OCI-LY3 (cell line): ENCODE results near the gene CCDC194.
A peak's percentile ranks its signal among the peaks of the same experiment; 100 is the strongest.

Experiments
- H2AFZ ChIP-seq: fragments of 200-600, 300-600 bp; shearing (Covaris generic); 2 replicates; pipeline ENCODE4 v1.6.0; 2014; ENCODE audit warnings: antibody characterized with exemption, low read depth, low read length
- H3K27ac ChIP-seq: fragments of 200-600, 300-600 bp; sonication (generic); 2 replicates; pipeline ENCODE4 v1.5.1; 2014; ENCODE audit warnings: mild to moderate bottlenecking, low read length, moderate library complexity, mixed read lengths
- H3K27me3 ChIP-seq: fragments of 200-600, 300-600 bp; sonication (generic); 2 replicates; pipeline ENCODE4 v1.6.1; 2014; ENCODE audit warnings: low read depth, low read length, mixed read lengths
- H3K36me3 ChIP-seq: fragments of 200-600, 300-600 bp; sonication (generic); replicated peaks from 2 replicates; pipeline ENCODE3; 2014; ENCODE audit warnings: low read depth, low read length, mixed read lengths
- H3K4me1 ChIP-seq: fragments of 300-600, 200-600 bp; sonication (generic); 2 replicates; pipeline ENCODE4 v1.6.1; 2014; ENCODE audit warnings: low read length, mixed read lengths
- H3K4me2 ChIP-seq: fragments of 200-600, 300-600 bp; sonication (generic); 2 replicates; pipeline ENCODE4 v1.6.1; 2014; ENCODE audit warnings: low read length, mixed read lengths
- H3K4me3 ChIP-seq: fragments of 300-600, 200-600 bp; sonication (generic); 2 replicates; pipeline ENCODE4 v1.5.1; 2014; ENCODE audit warnings: antibody characterized with exemption, mild to moderate bottlenecking, low read length, moderate library complexity
- H3K79me2 ChIP-seq: fragments of 300-600, 200-600 bp; shearing (Covaris generic); 2 replicates; pipeline ENCODE4 v1.6.1; 2014; ENCODE audit warnings: mild to moderate bottlenecking, low read length, mixed read lengths
- H3K9ac ChIP-seq: fragments of 300-600, 200-600 bp; shearing (Covaris generic); 2 replicates; pipeline ENCODE4 v1.6.0; 2014; ENCODE audit warnings: mild to moderate bottlenecking, low read length, moderate library complexity
- H3K9me3 ChIP-seq: fragments of 200-600, 300-600 bp; shearing (Covaris generic); 2 replicates; pipeline ENCODE4 v1.6.1; 2014; ENCODE audit warnings: low read length, mixed read lengths; ENCODE audit not compliant: insufficient read depth
- H4K20me1 ChIP-seq: fragments of 200-600, 300-600 bp; sonication (generic); 2 replicates; pipeline ENCODE4 v1.6.1; 2016; ENCODE audit warnings: low read length, mixed read lengths; ENCODE audit not compliant: insufficient read depth
- EZH2phosphoT487 ChIP-seq: fragments of 200-600 bp; shearing (Covaris generic); IDR thresholded peaks from 2 replicates; pipeline ENCODE4 v1.6.1; 2018; ENCODE audit warnings: antibody characterized with exemption, mixed run types, low read depth
- TF ChIP-seq, protein P1 (sequence below): fragments of 200-600, 300-600 bp; sonication (generic); IDR thresholded peaks from 2 replicates; pipeline ENCODE4 v1.5.1; 2014; ENCODE audit warnings: antibody characterized with exemption, low read length, low read depth

The CCDC194 gene

DNA sequence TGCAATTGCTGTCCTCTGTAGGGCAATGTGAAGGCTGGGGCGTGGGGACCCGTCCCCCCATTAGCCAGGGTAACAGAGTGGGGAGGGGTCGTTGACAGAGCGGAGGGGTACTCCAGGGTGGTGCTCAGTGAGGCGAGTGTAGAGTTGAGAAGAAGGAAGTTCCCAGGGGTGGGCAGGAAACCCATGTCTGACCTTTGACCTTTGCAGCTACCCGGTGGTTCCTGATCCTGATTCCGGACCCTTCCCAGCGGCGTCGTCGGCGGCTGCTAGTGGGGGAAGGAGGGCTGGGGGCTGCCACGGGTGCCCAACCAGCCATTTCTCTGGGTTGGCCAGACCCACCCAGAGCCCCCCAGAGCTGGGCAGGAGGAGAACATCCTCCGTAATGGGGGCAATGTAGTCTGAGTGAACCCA is 14.8 kb downstream of the CCDC194 start:
- no peaks in the 10 kb centered on the region for H3K36me3 ChIP-seq
- H3K4me3 ChIP-seq, result no peak overlapping the region
- H3K9ac ChIP-seq, result no peak overlapping the region
- H3K27me3 ChIP-seq, result peaks cover 6% of the 10 kb centered on the region; the same call in 1 of the 2 replicates
- no peak for TF ChIP-seq EZH2phosphoT487
- TF ChIP-seq, protein P1, sequence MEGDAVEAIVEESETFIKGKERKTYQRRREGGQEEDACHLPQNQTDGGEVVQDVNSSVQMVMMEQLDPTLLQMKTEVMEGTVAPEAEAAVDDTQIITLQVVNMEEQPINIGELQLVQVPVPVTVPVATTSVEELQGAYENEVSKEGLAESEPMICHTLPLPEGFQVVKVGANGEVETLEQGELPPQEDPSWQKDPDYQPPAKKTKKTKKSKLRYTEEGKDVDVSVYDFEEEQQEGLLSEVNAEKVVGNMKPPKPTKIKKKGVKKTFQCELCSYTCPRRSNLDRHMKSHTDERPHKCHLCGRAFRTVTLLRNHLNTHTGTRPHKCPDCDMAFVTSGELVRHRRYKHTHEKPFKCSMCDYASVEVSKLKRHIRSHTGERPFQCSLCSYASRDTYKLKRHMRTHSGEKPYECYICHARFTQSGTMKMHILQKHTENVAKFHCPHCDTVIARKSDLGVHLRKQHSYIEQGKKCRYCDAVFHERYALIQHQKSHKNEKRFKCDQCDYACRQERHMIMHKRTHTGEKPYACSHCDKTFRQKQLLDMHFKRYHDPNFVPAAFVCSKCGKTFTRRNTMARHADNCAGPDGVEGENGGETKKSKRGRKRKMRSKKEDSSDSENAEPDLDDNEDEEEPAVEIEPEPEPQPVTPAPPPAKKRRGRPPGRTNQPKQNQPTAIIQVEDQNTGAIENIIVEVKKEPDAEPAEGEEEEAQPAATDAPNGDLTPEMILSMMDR, result no peak
- H3K4me1 ChIP-seq, result peaks cover 12% of the 10 kb centered on the region
- no peak overlapping the region for H3K4me2 ChIP-seq
- no peak overlapping the region for H3K27ac ChIP-seq
- H3K9me3 ChIP-seq, result 0 out of 2 replicates have a peak, but pooled peaks cover 3% of the 10 kb centered on the region
- no peaks in the 10 kb centered on the region for H3K79me2 ChIP-seq
- H2AFZ ChIP-seq, result no peak overlapping the region
- H4K20me1 ChIP-seq, result no peaks in the 10 kb centered on the region

DNA sequence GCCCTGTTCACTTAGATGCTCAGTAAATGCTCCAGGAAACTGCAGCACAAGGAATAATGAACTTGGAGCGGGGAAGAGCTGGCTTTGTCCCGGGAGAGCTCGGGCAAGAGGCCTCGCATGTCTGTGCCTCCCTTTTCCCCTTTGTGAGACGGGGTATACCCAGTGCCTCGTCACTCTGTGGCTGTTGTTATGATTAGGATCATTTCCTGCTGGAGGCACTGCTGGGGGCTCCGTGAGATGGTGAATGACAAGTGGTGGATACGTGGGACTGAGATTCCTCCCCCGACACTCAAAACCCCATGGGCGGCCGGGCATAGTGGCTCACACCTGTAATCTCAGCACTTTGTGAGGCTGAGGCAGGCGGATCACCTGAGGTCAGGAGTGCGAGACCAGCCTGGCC is 15.7 kb downstream of the CCDC194 start:
- H3K9ac ChIP-seq, result no peak overlapping the region
- H3K27ac ChIP-seq, result no peak overlapping the region
- H3K4me2 ChIP-seq, result no peak overlapping the region
- H3K9me3 ChIP-seq, result 0 out of 2 replicates have a peak, but pooled peaks cover 3% of the 10 kb centered on the region
- peaks cover 9% of the 10 kb centered on the region for H3K4me1 ChIP-seq
- no peaks in the 10 kb centered on the region for H3K79me2 ChIP-seq
- TF ChIP-seq, protein P1, result no peak
- no peak for TF ChIP-seq EZH2phosphoT487
- H3K27me3 ChIP-seq, result peaks cover 6% of the 10 kb centered on the region; the same call in 1 of the 2 replicates
- H4K20me1 ChIP-seq, result no peaks in the 10 kb centered on the region
- no peak overlapping the region for H3K4me3 ChIP-seq
- H3K36me3 ChIP-seq, result no peaks in the 10 kb centered on the region
- no peak overlapping the region for H2AFZ ChIP-seq

DNA sequence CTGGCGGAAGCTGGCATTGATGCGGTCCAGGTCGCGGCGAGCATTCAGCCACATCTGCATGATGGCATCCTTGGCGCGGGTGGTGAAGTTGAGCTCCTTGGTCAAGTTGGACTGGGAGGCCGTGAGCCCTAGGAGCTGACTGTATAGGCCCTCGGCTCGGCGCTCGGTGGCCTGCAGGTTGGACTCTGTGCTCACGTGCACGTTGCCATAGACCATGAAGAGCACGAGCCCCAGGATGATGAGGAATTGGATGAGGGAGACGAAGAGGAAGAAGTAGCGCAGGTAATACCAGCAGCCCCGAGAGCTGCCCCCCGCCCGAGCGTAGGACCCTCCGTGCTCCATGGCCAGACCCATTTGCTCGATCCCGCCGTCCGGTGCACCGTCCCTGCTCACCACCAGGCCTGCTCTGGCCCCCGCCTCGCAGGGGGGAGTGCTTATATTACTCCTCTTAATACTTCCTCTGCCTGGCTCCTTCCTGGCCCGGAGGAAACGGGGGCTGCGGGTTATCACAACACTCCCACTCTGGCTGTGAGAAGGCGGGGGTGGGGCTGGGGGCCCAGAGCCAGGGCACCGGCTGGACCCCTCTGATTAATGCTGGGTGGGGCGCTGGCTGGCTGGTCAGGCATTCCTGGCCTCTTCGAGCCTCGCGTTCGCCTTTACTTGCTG is 16.9 kb downstream of the CCDC194 start, which contains the start of gene PLVAP:
Gene PLVAP, minus strand, starts transcription at position 408 of the 666 bp plus-strand sequence. Its CDS starts 54 bp downstream, at position 354.
- Histone ChIP-seq H3K4me1 (no peaks in the 10 kb centered on the region), H4K20me1 (no peaks in the 10 kb centered on the region), H3K27ac (no peak within 1 kb of the TSS), H3K36me3 (no peaks in the 10 kb centered on the region), H3K9ac (no peak within 1 kb of the TSS), H3K79me2 (no peaks in the 10 kb centered on the region), H3K4me2 (no peak within 1 kb of the TSS), H2AFZ (no peak within 1 kb of the TSS), H3K9me3 (0 out of 2 replicates have a peak, but pooled peaks cover 3% of the 10 kb centered on the region), H3K4me3 (no peak within 1 kb of the TSS), H3K27me3 (peaks cover 6% of the 10 kb centered on the region; the same call in 1 of the 2 replicates)
- TF ChIP-seq, protein P1, result no peak
- TF ChIP-seq EZH2phosphoT487, result no peak

DNA sequence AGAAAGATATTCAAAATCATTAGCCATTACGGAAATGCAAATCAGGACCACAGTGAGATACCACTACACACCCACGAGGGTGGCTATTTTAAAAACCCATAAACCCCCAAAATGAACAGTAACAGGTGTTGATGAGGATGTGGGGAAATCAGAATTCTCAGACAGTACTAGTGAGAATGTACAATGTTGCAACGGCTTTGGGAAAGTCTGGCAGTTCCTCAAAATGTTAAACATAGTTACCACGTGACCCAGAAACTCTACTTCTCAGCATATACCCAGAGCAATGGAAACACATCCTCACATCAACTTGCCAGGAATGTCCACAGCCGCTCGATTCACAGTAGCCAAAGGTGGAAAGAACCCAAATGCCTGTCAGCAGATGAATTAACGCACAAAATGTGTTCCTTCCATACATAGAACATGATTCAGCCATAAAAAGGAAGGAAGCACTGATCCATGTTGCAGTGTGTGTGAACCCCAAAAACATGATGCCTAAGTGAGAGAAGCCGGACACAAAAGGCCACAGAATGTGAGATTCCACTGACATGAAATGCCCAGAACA is 23.9 kb downstream of the CCDC194 start:
- H3K27me3 ChIP-seq, result peaks cover 7% of the 10 kb centered on the region; the same call in 1 of the 2 replicates
- peak overlapping the region; percentile 73 for H3K4me2 ChIP-seq
- peaks cover 11% of the 10 kb centered on the region for H3K4me1 ChIP-seq
- H3K36me3 ChIP-seq, result no peaks in the 10 kb centered on the region
- H2AFZ ChIP-seq, result peak overlapping the region; percentile 84
- H3K27ac ChIP-seq, result peak overlapping the region; percentile 61
- H3K4me3 ChIP-seq, result peak overlapping the region; percentile 48
- H3K79me2 ChIP-seq, result no peaks in the 10 kb centered on the region
- H3K9me3 ChIP-seq, result no peaks in the 10 kb centered on the region
- H3K9ac ChIP-seq, result peak overlapping the region; percentile 1; the same call in 1 of the 2 replicates
- no peaks in the 10 kb centered on the region for H4K20me1 ChIP-seq
- TF ChIP-seq EZH2phosphoT487, result no peak
- TF ChIP-seq, protein P1, result no peak
